Glutamatergic neuron (in vitro differentiated cells): Measurements from ENCODE around the gene TEX264. TPM values are rescaled to one million over a fixed set of nuclear protein-coding genes. Genes with fewer than 3 reads are reported as not detected.

ENCODE experiments used
- DNase-seq: peaks from one replicate; pipeline ENCODE4 v3.0.0; 2022
- H3K27ac Mint-ChIP-seq: one replicate; pipeline ENCODE4 v1.8.0; 2020; ENCODE audit warnings: mild to moderate bottlenecking, mixed read lengths, inconsistent platforms; ENCODE audit not compliant: unreplicated experiment
- H3K27me3 Mint-ChIP-seq: one replicate; pipeline ENCODE4 v1.8.0; 2020; ENCODE audit warnings: mild to moderate bottlenecking, moderate library complexity, mixed read lengths, inconsistent platforms; ENCODE audit not compliant: unreplicated experiment
- H3K36me3 Mint-ChIP-seq: one replicate; pipeline ENCODE4 v1.8.0; 2020; ENCODE audit warnings: mild to moderate bottlenecking, mixed read lengths, inconsistent platforms; ENCODE audit not compliant: unreplicated experiment
- H3K4me1 Mint-ChIP-seq: one replicate; pipeline ENCODE4 v1.8.0; 2020; ENCODE audit warnings: mild to moderate bottlenecking, low read depth, mixed read lengths, inconsistent platforms; ENCODE audit not compliant: unreplicated experiment
- H3K4me3 Mint-ChIP-seq: one replicate; pipeline ENCODE4 v1.8.0; 2020; ENCODE audit warnings: mild to moderate bottlenecking, mixed read lengths, inconsistent platforms; ENCODE audit not compliant: unreplicated experiment
- H3K9me3 Mint-ChIP-seq: one replicate; pipeline ENCODE4 v1.8.0; 2020; ENCODE audit warnings: mild to moderate bottlenecking, moderate library complexity, mixed read lengths, inconsistent platforms; ENCODE audit not compliant: unreplicated experiment
- total RNA-seq: library from RNA; stranded (reverse); fragmentation: NEBNext Ultra II Directional; extraction: Animal tissue kit (Norgen Biotek cat#: 25700); gene quantifications from one replicate; pipeline ENCODE4 v1.2.1, GENCODE V29; 2021; ENCODE audit not compliant: unreplicated experiment
- TF ChIP-seq, protein P1 (sequence below): fragments of 200-600 bp; sonication (generic); IDR thresholded peaks from one replicate; pipeline ENCODE4 v1.5.0; 2021; ENCODE audit not compliant: partially characterized antibody, unreplicated experiment

Gene TEX264
- total RNA-seq, 1 donor from 2014 or later: 13.2 TPM

DNA sequence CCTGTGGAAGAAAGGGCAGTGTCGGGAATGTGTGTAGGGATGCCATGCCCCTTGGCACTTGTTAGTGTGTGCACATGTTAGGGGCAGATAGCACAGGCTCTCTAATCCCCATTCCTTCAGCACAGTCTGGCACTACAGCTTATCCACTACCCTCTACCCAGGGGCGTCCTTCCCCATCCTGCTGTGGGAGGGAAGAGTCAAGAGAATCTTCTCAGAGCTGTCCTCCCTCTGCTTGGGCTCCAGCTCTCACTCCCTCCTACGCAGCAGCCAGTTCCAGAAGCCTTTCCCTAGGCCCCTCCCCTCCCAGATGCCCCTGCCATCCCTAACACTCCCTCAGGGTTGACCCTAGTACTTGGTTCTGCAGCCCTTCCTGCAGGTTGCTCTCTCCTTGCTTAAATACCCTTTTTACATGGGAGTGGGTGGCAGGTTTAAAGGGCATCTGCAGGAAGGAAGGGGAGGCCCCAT lies 35.0 kb downstream of the TEX264 start:
- peaks cover 17% of the 10 kb centered on the region for H3K9me3 Mint-ChIP-seq
- H3K36me3 Mint-ChIP-seq: no peaks in the 10 kb centered on the region
- H3K4me1 Mint-ChIP-seq: peaks cover 44% of the 10 kb centered on the region
- peaks cover 20% of the 10 kb centered on the region for H3K27me3 Mint-ChIP-seq
- H3K27ac Mint-ChIP-seq: peak overlapping the region; percentile 85
- peak; percentile 55 for DNase-seq
- TF ChIP-seq, protein P1, sequence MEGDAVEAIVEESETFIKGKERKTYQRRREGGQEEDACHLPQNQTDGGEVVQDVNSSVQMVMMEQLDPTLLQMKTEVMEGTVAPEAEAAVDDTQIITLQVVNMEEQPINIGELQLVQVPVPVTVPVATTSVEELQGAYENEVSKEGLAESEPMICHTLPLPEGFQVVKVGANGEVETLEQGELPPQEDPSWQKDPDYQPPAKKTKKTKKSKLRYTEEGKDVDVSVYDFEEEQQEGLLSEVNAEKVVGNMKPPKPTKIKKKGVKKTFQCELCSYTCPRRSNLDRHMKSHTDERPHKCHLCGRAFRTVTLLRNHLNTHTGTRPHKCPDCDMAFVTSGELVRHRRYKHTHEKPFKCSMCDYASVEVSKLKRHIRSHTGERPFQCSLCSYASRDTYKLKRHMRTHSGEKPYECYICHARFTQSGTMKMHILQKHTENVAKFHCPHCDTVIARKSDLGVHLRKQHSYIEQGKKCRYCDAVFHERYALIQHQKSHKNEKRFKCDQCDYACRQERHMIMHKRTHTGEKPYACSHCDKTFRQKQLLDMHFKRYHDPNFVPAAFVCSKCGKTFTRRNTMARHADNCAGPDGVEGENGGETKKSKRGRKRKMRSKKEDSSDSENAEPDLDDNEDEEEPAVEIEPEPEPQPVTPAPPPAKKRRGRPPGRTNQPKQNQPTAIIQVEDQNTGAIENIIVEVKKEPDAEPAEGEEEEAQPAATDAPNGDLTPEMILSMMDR: no peak
- H3K4me3 Mint-ChIP-seq: peak overlapping the region; percentile 81

DNA sequence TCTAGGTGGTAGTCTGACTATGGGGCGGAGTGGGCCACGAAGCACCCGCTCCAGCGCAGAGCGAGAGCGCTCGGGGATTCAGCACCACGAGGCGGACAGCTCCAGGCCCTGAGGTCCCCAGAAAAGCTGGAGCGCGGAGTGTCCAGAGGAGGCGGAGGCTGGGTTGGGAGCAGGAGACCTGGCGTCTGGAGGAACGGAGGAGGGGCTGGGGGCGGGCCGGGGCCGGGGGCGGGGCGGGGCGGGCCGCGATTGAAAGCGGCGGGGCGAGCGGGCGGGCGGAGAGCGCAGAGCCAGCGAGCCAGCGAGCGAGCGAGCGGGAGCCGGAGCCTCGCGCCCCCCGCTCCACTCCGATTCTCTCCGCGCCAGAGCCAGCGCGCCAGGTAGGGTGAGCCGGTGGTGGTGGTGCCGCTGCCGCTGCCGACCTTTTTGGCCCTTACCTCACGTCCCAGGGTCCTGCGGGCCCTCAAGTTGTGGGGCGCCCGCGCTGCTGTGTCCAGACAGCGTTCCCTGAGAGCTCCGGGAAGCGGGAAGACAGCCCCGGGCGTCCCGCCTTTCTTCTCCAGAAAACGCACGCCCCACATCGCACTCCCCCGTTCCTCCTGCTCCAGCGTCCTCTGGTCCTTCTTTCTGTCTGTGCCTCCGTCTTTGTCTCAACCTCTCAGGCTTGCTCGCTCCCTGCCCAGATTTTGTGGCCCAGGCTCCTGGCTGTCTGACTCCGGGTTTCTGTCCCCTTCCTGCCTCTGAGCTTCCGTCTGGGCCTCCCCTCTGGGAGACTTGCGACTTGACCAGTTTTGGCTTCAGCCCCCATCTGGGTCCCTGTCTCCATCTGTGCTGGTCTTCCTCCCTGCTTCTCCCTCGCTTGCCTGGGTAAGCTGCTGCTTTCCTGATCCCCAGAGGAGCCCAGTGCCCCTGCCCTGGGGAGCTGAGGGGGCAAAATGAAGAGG lies 36.0 kb downstream of the TEX264 start, which contains the start of gene GRM2:
Gene GRM2 (plus strand): TSS at position 281 of the 944 bp plus-strand sequence. CDS start 1,916 bp downstream, outside the sequence.
- TF ChIP-seq, protein P1: no peak
- Mint-ChIP-seq H3K9me3 (peaks cover 17% of the 10 kb centered on the region), H3K36me3 (no peaks in the 10 kb centered on the region), H3K27ac (peak within 1 kb of the TSS; percentile 100), H3K4me1 (peaks cover 42% of the 10 kb centered on the region), H3K27me3 (peaks cover 20% of the 10 kb centered on the region), H3K4me3 (peak within 1 kb of the TSS; percentile 99)
- DNase-seq: peak; percentile 87

DNA sequence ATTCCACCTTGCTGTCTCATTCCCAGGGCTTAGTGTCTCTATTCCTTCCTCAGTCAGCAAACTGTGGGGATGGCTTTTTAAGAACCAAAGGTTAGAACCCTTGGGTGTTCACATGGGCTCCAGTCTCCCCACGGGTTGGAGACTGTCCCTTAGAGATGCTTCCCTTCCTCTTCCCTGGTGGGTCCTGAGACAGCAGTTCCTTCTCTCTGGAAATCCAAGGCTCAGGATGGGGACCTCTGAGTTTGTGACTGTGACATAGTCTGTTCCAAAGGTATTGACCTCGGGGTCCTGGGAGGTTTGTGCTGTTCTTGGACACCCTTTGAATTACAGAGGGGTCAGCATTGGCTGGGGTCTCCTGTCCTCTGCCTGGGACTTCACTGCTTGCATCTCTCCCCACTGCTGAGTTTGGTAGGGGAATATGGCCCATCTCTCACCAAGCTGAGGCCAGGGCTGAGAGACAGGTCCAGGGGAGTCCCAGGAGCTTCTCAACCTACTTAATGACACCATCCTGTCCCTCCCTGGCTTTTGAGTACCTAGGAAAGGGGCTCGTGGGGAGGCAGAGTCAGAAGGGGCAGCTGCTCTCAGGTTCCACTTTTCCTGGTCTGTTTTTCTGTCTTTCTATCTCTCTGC lies 37.3 kb downstream of the TEX264 start:
- Mint-ChIP-seq H3K4me1 (peaks cover 35% of the 10 kb centered on the region), H3K27me3 (peaks cover 20% of the 10 kb centered on the region), H3K4me3 (peak overlapping the region; percentile 99), H3K27ac (peak overlapping the region; percentile 100), H3K36me3 (peaks cover 1% of the 10 kb centered on the region), H3K9me3 (peaks cover 19% of the 10 kb centered on the region)
- TF ChIP-seq, protein P1: no peak
- DNase-seq: no peak

DNA sequence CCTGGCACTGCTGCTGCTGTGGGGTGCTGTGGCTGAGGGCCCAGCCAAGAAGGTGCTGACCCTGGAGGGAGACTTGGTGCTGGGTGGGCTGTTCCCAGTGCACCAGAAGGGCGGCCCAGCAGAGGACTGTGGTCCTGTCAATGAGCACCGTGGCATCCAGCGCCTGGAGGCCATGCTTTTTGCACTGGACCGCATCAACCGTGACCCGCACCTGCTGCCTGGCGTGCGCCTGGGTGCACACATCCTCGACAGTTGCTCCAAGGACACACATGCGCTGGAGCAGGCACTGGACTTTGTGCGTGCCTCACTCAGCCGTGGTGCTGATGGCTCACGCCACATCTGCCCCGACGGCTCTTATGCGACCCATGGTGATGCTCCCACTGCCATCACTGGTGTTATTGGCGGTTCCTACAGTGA lies 38.0 kb downstream of the TEX264 start:
- DNase-seq: no peak
- peak overlapping the region; percentile 100 for H3K27ac Mint-ChIP-seq
- H3K36me3 Mint-ChIP-seq: peaks cover 8% of the 10 kb centered on the region
- H3K4me1 Mint-ChIP-seq: peaks cover 41% of the 10 kb centered on the region
- H3K4me3 Mint-ChIP-seq: peak overlapping the region; percentile 99
- peaks cover 20% of the 10 kb centered on the region for H3K9me3 Mint-ChIP-seq
- H3K27me3 Mint-ChIP-seq: peaks cover 20% of the 10 kb centered on the region
- TF ChIP-seq, protein P1: no peak

DNA sequence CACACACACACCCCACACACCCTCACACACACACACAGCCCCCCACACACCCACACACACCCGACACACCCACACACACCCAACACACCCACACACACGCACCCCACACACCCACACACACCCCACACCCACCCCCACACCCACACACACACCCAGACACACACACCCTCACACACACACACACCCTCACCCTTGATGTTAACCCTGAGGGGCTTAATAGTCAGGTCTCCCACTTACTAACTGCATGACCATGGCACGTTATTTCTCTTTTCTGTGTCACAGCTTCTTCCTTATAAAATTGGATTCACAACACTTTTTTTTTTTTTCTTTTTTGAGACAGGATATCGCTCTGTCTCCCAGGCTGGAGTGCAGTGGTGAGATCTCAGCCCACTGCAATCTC lies 38.6 kb downstream of the TEX264 start:
- TF ChIP-seq, protein P1: no peak
- Mint-ChIP-seq H3K27me3 (peaks cover 19% of the 10 kb centered on the region), H3K36me3 (peaks cover 15% of the 10 kb centered on the region), H3K4me3 (peak overlapping the region; percentile 83), H3K9me3 (peaks cover 21% of the 10 kb centered on the region), H3K4me1 (peaks cover 41% of the 10 kb centered on the region), H3K27ac (no peak overlapping the region)
- no peak for DNase-seq
